ENCODE measurements around the gene SYT7.

Gene SYT7

GRCh38 chr11:61518032-61518795, 62.7 kb downstream of the SYT7 start:
- TF ChIP-seq CTCF (conservative IDR thresholded peaks at IDR 0.05; ENCODE audit: low read depth, low read length) = no peak
- no peak for DNase-seq (ENCODE audit: low read depth)
- H3K4me3 ChIP-seq (ENCODE audit: low read length) = no peak overlapping the region

GRCh38 chr11:61516675-61517572, 64.0 kb downstream of the SYT7 start:
- peak; percentile 98 for TF ChIP-seq CTCF (conservative IDR thresholded peaks at IDR 0.05; ENCODE audit: low read depth, low read length)
- H3K4me3 ChIP-seq (ENCODE audit: low read length) = no peak overlapping the region
- DNase-seq (ENCODE audit: low read depth) = no peak

- no peak for DNase-seq (ENCODE audit: low read depth)
- TF ChIP-seq CTCF (conservative IDR thresholded peaks at IDR 0.05; ENCODE audit: low read depth, low read length) = no peak
- no peak overlapping the region for H3K4me3 ChIP-seq (ENCODE audit: low read length)
Observed at GRCh38 chr11:61516191-61516590, 64.7 kb downstream of the SYT7 start.

- TF ChIP-seq CTCF (conservative IDR thresholded peaks at IDR 0.05; ENCODE audit: low read depth, low read length) = no peak
- no peak for DNase-seq (ENCODE audit: low read depth)
- H3K4me3 ChIP-seq (ENCODE audit: low read length) = no peak overlapping the region
Observed at GRCh38 chr11:61515686-61516085, 65.2 kb downstream of the SYT7 start.

- TF ChIP-seq CTCF (conservative IDR thresholded peaks at IDR 0.05; ENCODE audit: low read depth, low read length) = no peak
- no peak overlapping the region for H3K4me3 ChIP-seq (ENCODE audit: low read length)
- DNase-seq (ENCODE audit: low read depth) = no peak
Observed at GRCh38 chr11:61514050-61514917, 66.6 kb downstream of the SYT7 start.

- no peak overlapping the region for H3K4me3 ChIP-seq (ENCODE audit: low read length)
- TF ChIP-seq CTCF (conservative IDR thresholded peaks at IDR 0.05; ENCODE audit: low read depth, low read length) = no peak
Observed at GRCh38 chr11:61513143-61513765, 67.6 kb downstream of the SYT7 start.

More at GRCh38 chr11:61513143-61513765, 67.6 kb downstream of the SYT7 start:
- no peak for DNase-seq (ENCODE audit: low read depth)
